ENCODE results near the gene SLC25A24. TPM values are rescaled to one million over a fixed set of nuclear protein-coding genes. Genes with fewer than 3 reads are reported as not detected.

SLC25A24 gene
- total and polyA plus RNA-seq, 2 of the 13 experiments (the other 11 are each of a cell fraction or from before 2014, with no cell fraction given): 8.0 to 12.4 TPM

DNA sequence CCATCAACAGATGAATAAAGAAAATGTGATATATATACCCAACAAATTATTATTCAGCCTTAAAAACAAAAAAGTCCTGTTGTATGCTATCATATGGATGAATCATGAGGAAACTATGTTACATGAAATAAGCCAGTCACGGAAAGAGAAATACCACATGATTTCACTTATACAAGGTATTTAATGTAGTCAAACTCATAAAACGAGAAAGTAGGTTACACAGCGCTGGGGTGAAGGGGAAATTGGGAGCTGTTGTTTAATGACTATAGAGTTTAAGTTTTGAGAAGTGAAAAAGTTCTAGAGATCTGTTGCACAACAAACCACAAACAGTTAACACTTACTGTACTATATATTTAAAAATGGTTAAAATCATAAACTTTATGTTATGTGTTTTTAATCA lies 58.5 kb downstream of the SLC25A24 start:
- ATAC-seq (no peak), FAIRE-seq (no peak), DNase-seq (ENCODE audit: low spot score) (no peak)
- H3K9me3 ChIP-seq (ENCODE audit: low read length): no peaks in the 10 kb centered on the region
- ChIA-PET POLR2A (no interaction called here), CTCF (ENCODE audit: low intra/inter-chr PET ratio, low total read pairs) (no interaction called here)
- H3K4me3 ChIP-seq (replicated peaks in 1 of 3; ENCODE audit: insufficient read depth in 1 of 3, low read depth in 2 of 3, low read length in 3 of 3): no peak overlapping the region
- H3K4me2 ChIP-seq (ENCODE audit: low read depth, low read length): no peak overlapping the region
- no TSS peak for BruUV-seq (replicated peaks)
- in situ Hi-C loops (cut with HindIII; ENCODE audit: extremely low pct_ligation_motif_present, low pct_unique_long_range_greater_than_20kb): no loop called here
- TF ChIP-seq ZNF672 (CRISPR knock-in tag; IDR thresholded peaks at IDR 0.05) (no peak), EZH2 (conservative IDR thresholded peaks at IDR 0.05; ENCODE audit: low read depth, low read length) (no peak), ZNF282 (IDR thresholded peaks at IDR 0.05; ENCODE audit: partially characterized antibody) (no peak), ZNF883 (CRISPR knock-in tag; IDR thresholded peaks at IDR 0.05; ENCODE audit: not compliant biosample characterization) (no peak), TBX2 (CRISPR knock-in tag; IDR thresholded peaks at IDR 0.05; ENCODE audit: borderline replicate concordance) (no peak), ZNF709 (CRISPR knock-in tag; IDR thresholded peaks at IDR 0.05) (no peak), ZNF720 (CRISPR knock-in tag; IDR thresholded peaks at IDR 0.05) (no peak), ZMYM3 (CRISPR knock-in tag; IDR thresholded peaks at IDR 0.05) (no peak), ARID4A (CRISPR knock-in tag; IDR thresholded peaks at IDR 0.05; ENCODE audit: borderline replicate concordance) (no peak), TGIF2 (CRISPR knock-in tag; IDR thresholded peaks at IDR 0.05) (no peak), DR1 (CRISPR knock-in tag; IDR thresholded peaks at IDR 0.05) (no peak), CREB1 (IDR thresholded peaks at IDR 0.05) (no peak), CREB1 (CRISPR knock-in tag; IDR thresholded peaks at IDR 0.05) (no peak), PHF8 (CRISPR knock-in tag; IDR thresholded peaks at IDR 0.05) (no peak), STAT5B (CRISPR knock-in tag; IDR thresholded peaks at IDR 0.05) (no peak), PPARG (CRISPR knock-in tag; conservative IDR thresholded peaks at IDR 0.05) (no peak), ZBTB20 (CRISPR knock-in tag; IDR thresholded peaks at IDR 0.05; ENCODE audit: borderline replicate concordance, low read depth) (no peak), KLF6 (CRISPR knock-in tag; IDR thresholded peaks at IDR 0.05) (no peak)
- TF ChIP-seq, protein P1, sequence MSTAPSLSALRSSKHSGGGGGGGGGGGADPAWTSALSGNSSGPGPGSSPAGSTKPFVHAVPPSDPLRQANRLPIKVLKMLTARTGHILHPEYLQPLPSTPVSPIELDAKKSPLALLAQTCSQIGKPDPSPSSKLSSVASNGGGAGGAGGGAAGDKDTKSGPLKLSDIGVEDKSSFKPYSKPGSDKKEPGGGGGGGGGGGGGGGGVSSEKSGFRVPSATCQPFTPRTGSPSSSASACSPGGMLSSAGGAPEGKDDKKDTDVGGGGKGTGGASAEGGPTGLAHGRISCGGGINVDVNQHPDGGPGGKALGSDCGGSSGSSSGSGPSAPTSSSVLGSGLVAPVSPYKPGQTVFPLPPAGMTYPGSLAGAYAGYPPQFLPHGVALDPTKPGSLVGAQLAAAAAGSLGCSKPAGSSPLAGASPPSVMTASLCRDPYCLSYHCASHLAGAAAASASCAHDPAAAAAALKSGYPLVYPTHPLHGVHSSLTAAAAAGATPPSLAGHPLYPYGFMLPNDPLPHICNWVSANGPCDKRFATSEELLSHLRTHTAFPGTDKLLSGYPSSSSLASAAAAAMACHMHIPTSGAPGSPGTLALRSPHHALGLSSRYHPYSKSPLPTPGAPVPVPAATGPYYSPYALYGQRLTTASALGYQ (CRISPR knock-in tag; IDR thresholded peaks at IDR 0.05): no peak
- TF ChIP-seq, protein P2, sequence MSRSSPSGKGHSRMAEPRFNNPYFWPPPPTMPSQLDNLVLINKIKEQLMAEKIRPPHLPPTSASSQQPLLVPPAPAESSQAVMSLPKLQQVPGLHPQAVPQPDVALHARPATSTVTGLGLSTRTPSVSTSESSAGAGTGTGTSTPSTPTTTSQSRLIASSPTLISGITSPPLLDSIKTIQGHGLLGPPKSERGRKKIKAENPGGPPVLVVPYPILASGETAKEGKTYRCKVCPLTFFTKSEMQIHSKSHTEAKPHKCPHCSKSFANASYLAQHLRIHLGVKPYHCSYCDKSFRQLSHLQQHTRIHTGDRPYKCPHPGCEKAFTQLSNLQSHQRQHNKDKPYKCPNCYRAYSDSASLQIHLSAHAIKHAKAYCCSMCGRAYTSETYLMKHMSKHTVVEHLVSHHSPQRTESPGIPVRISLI (CRISPR knock-in tag; IDR thresholded peaks at IDR 0.05; ENCODE audit: borderline replicate concordance): no peak
- WGBS (ENCODE audit: low lambda C conversion rate): 48% methylated on average over 3 of the region's 3 CpGs
- 0 out of 5 replicates have a peak, but pooled peaks cover 0 to 7% of the 10 kb centered on the region in 2 experiments for H3K36me3 ChIP-seq (replicated peaks in 1 of 2; ENCODE audit: control insufficient read depth in 1 of 2, insufficient read depth in 2 of 2, low read length in 2 of 2)
- no peaks in the 10 kb centered on the region for H3K79me2 ChIP-seq (ENCODE audit: insufficient read depth, low read length)
- H3K9ac ChIP-seq (ENCODE audit: insufficient read depth, low read depth, low read length): no peak overlapping the region
- no peaks in the 10 kb centered on the region for H4K20me1 ChIP-seq (ENCODE audit: insufficient read depth, low read length)
- H3K27me3 ChIP-seq (ENCODE audit: control insufficient read depth in 1 of 2, insufficient read depth in 2 of 2, low read length in 2 of 2): no peaks in the 10 kb centered on the region
- H2AFZ ChIP-seq (ENCODE audit: low read length): no peak overlapping the region
- no peaks in the 10 kb centered on the region for H3K4me1 ChIP-seq (ENCODE audit: insufficient read depth, low read length)
- no peak overlapping the region for H3K27ac ChIP-seq (ENCODE audit: extremely low read length, insufficient read depth, low read length)
- intact Hi-C loops (cut with micrococcal nuclease; ENCODE audit: unreplicated experiment): no loop called here

All from HepG2 (cell line).